ENCODE measurements around the gene PFDN1.

DNA sequence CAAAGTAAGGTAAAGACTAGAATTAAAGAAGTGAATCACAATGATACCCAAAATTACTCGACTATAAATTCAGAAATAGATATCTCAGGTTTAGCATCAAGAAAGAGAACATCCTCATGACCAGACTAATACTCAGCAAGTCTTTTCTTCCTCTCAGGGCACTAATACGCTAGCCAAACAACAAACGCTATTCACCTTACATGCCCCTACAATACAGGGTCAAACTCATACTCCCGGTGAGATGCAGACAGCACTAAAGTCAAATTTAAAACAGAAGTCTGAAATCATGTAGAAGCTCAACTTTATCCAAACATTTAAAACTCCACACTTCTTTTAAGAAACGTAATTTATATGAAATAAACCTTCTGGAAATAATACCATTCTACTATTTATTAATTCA, 5.6 kb downstream of the PFDN1 start:
- TF ChIP-seq, protein P1, sequence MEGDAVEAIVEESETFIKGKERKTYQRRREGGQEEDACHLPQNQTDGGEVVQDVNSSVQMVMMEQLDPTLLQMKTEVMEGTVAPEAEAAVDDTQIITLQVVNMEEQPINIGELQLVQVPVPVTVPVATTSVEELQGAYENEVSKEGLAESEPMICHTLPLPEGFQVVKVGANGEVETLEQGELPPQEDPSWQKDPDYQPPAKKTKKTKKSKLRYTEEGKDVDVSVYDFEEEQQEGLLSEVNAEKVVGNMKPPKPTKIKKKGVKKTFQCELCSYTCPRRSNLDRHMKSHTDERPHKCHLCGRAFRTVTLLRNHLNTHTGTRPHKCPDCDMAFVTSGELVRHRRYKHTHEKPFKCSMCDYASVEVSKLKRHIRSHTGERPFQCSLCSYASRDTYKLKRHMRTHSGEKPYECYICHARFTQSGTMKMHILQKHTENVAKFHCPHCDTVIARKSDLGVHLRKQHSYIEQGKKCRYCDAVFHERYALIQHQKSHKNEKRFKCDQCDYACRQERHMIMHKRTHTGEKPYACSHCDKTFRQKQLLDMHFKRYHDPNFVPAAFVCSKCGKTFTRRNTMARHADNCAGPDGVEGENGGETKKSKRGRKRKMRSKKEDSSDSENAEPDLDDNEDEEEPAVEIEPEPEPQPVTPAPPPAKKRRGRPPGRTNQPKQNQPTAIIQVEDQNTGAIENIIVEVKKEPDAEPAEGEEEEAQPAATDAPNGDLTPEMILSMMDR (IDR thresholded peaks at IDR 0.05) = no peak
- TF ChIP-seq POLR2A (IDR thresholded peaks at IDR 0.05) = no peak
